GF-D8 (cell line): ENCODE measurements around the gene GTF2F2.
"Not testable (repeated sequence)": the region's sequence is repeated elsewhere in the genome, so short reads cannot be mapped to it uniquely, and the experiment has no call there.

Experiments used
- DNase-seq: peaks from one replicate; lab custom pipeline; 2025; lab: John Stamatoyannopoulos, UW

Gene GTF2F2

DNA sequence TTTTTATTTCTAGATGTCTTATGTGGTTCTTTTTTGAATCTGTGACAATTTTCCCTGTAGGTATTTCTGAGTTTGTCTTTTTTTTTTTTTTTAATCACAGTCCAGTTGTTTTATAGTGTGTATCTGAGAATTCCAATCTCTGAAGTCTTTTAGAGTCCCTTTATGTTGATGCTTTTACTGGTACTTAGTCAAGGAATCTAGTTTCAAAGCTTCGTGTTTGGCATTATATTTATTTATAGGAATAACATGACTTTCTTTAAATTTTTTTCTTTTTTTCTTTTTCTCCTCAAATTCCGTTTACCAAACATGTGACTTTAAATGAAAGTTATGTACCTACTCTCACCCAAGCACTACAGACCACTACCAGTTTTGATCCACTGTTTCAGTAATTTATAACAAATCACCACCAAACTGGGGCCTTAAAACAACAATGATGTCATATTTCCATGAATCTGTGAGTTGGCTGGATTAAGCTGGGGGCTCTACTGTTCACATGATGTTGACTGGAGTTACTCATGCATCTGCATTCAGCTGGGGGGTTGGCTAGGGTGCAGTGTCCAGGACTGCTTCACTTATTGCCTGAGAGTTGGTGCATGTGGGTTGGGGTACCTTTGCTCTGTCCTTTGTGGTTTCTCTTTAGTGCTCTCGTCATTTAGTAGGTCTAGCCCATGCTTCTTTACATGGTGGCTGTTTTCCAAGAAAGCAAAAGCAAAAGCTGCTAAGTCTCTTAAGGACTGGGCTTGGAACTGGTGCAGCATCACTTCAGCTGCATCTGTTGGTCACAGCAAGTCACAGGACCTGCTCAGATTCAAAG lies 58.2 kb downstream of the GTF2F2 start:
- no peak for DNase-seq

DNA sequence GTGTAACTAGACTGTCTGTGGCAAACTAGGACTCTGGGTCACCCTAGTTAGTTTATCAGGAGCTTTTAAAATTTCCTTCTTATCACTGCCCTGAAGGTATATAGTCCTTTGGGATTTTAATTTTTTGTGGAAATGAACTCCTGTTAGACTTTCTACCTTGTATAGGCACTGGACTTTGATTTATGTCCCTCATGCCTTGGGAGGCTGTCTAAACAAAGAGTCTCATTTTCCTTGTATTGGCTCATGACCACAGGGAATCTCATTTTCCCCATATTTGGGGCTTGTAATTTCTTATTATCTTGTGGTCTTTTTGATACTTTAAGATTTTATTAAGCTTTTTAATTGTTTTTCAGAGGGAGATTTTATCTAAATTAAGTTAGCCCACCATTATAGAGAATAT lies 59.1 kb downstream of the GTF2F2 start:
- no peak for DNase-seq

- DNase-seq: no peak
Measured at GRCh38 chr13:45180303-45180702, 60.0 kb downstream of the GTF2F2 start.

- DNase-seq: no peak
Measured at GRCh38 chr13:45180713-45181601, 60.6 kb downstream of the GTF2F2 start.

GRCh38 chr13:45184693-45185092 lies 64.4 kb downstream of the GTF2F2 start:
- DNase-seq: no peak

DNA sequence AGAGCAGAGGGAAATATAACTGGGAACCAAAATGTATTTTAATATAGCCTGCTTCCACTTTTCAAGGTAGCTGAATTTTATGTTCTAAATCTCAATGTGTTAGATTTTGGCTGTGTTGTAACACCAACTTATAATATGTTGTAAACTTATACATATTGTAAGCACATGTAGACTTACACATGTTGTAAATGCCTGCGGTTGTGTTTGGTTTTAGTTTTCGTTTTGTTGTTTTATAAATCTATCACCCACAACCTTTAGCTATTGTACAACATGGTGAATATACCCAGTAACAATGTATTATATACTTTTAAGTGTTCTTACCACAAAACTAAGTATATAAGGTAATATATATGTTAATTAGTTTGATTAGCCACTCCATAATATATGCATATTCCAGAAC lies 65.0 kb downstream of the GTF2F2 start:
- no peak for DNase-seq

- DNase-seq: not testable (repeated sequence)
Measured at GRCh38 chr13:45189077-45189476, 68.8 kb downstream of the GTF2F2 start.

DNA sequence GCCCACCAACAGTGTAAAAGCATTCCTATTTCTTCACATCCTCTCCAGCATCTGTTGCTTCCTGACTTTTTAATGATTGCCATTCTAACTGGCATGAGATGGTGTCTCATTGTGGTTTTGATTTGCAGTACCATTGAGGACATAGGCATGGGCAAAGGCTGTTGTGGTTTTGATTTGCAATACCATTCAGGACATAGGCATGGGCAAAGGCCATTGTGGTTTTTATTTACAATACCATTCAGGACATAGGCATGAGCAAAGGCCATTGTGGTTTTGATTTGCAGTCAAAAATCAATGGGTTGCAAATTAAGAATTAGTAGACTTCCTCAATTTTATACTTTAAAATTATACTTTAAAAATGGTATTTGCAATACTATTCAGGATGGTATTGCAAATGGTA lies 69.2 kb downstream of the GTF2F2 start:
- DNase-seq: peak; percentile 91

DNA sequence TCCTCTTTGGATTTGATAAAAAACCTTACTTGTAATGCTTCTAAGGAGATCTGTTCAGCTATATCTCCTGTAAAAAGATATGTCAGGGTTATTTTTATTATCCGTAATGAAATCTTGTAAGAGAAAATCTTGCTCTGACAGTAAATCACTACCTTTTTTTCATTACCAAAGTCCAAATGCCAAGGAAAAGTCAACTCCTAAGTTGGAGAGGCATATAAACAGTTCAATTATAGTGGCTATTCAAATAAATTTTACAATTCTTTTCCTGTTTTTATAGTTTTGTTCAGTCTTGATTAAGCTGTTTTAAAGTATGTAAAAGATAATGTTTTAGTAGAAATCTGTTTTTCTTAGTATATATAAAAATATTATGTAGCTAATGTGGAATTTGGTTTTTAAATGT lies 71.6 kb downstream of the GTF2F2 start:
- DNase-seq: no peak

GRCh38 chr13:45194081-45194939 lies 74.0 kb downstream of the GTF2F2 start:
- DNase-seq: no peak

DNA sequence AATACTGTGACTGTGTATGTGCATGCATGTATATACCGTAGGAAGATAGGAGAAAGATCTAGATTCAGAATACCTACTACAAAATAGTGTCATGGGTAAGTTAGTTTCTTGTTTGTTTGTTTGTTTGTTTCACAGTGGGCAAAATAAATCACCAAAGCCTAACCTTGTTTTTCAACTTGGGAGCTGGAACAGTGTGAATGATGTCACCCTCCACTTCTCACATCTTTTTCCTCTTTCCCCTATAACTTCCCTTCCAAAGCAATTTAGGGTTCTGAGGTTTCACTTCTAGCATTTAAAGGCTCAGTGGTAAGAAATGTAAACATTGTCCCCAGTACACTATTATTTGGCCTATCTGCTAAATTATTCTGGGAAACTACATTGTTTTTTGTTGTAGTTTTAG lies 75.1 kb downstream of the GTF2F2 start:
- peak; percentile 21 for DNase-seq

DNA sequence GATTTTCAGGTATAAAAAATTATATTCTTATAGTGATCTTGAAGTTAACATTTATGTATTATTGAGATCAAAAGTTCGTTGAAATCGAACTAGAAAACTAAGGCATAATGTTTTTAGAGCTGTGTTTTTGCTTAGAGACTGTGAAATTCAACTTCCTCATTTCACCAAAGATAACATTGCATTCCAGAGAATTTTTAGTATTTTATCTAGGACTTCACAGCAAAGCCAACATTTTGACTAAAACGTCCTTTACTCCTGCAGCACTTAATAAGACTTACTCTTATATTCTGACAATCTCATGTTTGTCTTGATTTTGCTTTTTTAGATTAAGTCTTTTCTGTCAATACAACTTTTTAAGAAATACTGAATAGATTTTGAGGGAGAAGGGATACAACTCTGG lies 75.8 kb downstream of the GTF2F2 start:
- DNase-seq: no peak

GRCh38 chr13:45196622-45197021 lies 76.3 kb downstream of the GTF2F2 start:
- DNase-seq: no peak

- no peak for DNase-seq
Measured at GRCh38 chr13:45198041-45198440, 77.7 kb downstream of the GTF2F2 start.

- no peak for DNase-seq
Measured at GRCh38 chr13:45198924-45199323, 78.6 kb downstream of the GTF2F2 start.

DNA sequence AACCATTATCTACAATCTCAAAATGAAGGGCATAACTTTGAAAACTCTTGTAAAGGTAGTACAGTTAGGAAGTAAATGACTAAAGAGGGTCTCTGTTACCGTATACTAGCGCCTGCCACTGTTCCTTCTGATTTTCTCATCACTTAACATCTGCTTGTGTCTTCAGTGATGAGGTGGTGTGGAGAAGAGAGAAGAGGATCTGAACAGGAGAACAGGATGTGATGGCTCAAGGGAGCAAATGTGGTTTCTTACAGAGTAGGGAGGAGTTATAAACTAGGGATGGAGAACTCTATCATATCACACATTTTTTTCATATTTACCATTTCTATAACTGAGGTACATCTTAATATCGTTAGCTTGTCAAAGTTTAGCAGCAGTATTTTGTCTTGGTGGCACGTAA lies 79.4 kb downstream of the GTF2F2 start:
- DNase-seq: peak; percentile 25

- no peak for DNase-seq
Measured at GRCh38 chr13:45200701-45201232, 80.5 kb downstream of the GTF2F2 start, which contains the start of gene KCTD4. Gene KCTD4 (minus strand): TSS chr13:45201045. CDS start chr13:45194567, 6,478 bp downstream.

DNA sequence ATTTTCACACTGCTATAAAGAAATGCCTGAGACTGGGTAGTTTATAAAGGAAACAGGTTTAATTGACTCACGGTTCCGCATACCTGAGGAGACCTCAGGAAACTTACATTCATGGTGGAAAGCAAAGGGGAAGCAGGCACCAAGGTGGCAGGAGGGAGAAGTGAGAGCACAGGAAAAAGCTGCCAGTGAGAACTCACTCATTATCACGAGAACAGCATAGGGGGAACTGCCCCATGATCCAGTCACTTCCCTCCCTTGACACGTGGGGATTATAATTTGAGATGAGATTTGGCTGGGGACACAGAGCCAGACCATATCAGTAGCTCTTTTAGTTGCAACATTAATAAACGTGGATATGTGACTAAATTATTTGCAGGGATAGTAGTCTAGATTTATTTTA lies 84.8 kb downstream of the GTF2F2 start:
- no peak for DNase-seq

DNA sequence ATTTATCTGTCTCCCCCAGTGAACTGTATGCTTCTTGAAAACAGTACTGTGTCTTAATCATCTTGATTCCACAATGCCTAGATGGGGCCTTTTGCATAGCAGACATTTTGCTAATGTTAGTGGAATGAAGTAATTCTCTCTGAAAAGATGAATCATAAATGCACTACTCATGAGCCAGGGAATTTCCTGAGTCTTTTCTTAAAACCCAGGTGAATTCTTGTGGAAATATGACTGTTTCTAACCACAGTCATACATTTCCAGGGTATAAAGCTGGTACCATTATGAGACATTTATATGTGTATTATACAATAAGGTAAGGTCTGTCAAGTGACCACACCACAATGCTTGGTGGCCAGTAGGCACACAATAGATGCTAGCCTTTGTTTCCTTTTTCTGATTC lies 86.0 kb downstream of the GTF2F2 start:
- DNase-seq: no peak

GRCh38 chr13:45207319-45207718 lies 87.0 kb downstream of the GTF2F2 start:
- no peak for DNase-seq

DNA sequence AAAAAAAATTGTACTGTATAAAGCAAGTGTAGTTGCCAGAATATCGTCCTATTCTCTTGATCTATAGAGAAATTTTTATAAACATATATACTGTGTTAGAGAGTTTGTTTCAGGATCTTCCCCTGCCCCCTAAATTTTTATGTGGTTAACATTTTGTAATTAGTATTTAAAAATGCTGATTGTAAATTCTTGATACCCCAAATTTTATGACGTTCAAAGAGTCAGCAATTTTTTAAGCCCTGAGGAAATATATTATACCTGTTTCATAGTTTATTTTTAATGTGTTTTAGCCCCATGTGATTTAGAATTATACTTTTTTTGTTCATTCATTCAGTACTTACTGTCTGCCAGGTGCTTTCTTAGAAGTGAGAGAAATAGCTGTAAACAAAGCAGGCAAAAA lies 87.8 kb downstream of the GTF2F2 start:
- no peak for DNase-seq

DNA sequence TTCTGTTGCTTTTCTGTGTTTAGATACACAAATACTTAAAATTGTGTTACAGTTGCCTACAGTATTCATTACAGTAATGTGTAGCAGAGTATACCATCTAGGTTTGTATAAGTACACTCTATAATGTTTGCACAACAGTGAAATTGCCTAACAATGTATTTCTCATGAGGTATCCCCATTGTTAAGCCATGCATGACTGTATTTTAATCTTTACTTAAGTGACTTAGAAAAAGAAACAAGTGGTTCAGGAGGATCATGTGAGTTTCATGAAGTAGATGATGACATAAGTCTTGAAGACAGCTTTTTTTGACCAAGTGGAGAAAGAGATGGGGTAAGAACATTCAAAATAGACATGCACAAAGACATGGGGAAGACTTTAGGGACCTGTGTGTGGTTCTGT lies 88.9 kb downstream of the GTF2F2 start:
- DNase-seq: no peak
